Tibial artery (tissue), 4 donors: ENCODE results near the gene RBM14.
A peak's percentile ranks its signal among the peaks of the same experiment; 100 is the strongest.
"Not testable (repeated sequence)": the region's sequence is repeated elsewhere in the genome, so short reads cannot be mapped to it uniquely, and the experiment has no call there.

Source experiments
- DNase-seq, 2 donors: peaks; one replicate each; pipeline ENCODE4 v3.0.0-alpha.2; 2019
- H3K27ac ChIP-seq, 2 donors: fragments of 200-600 bp; sonication (generic) in 1 of 2; 1 replicate in 1 of 2; 2 replicates in 1 of 2; pipeline ENCODE4 v1.5.1; 2018 to 2019; ENCODE audit warnings: mild to moderate bottlenecking in 1 of 2
- H3K27me3 ChIP-seq, 2 donors: fragments of 200-600 bp; sonication (generic) in 1 of 2; one replicate each; pipeline versions ENCODE4 v1.5.1 to v1.6.0; 2016 to 2019
- H3K36me3 ChIP-seq, 3 donors: fragments of 200-600 bp; sonication (generic) in 2 of 3; one replicate each; pipeline ENCODE4 v1.5.1; 2016 to 2019; ENCODE audit warnings: mild to moderate bottlenecking in 2 of 3
- H3K4me1 ChIP-seq, 4 donors: fragments of 200-600 bp; sonication (generic) in 2 of 4; 1 replicate in 3 of 4; 2 replicates in 1 of 4; pipeline ENCODE4 v1.5.1; 2016 to 2019
- H3K4me3 ChIP-seq, 2 donors: fragments of 200-600 bp; sonication (generic) in 1 of 2; 1 replicate in 1 of 2; 2 replicates in 1 of 2; pipeline ENCODE4 v1.5.1; 2018 to 2019; ENCODE audit warnings: mild to moderate bottlenecking in 2 of 2
- H3K9me3 ChIP-seq, 3 donors: fragments of 200-600 bp; sonication (generic) in 1 of 3; one replicate each; pipeline ENCODE4 v1.5.1; 2016 to 2019
- CTCF ChIP-seq, 2 experiments: fragments of 200-600 bp in 1 of 2; fragments of 450-650 bp in 1 of 2; IDR thresholded peaks; one replicate each; pipeline ENCODE4 v1.5.1; 2017 to 2019; ENCODE audit warnings: antibody characterized with exemption in 2 of 2, mild to moderate bottlenecking in 1 of 2, moderate library complexity in 1 of 2
- intact Hi-C: fragments of 100-400 bp; cut with DNase I; formaldehyde crosslinking; loops from one replicate; pipeline ENCODE4 v1.15.0; 2023; ENCODE audit warnings: low total_unique reads

Gene RBM14

DNA sequence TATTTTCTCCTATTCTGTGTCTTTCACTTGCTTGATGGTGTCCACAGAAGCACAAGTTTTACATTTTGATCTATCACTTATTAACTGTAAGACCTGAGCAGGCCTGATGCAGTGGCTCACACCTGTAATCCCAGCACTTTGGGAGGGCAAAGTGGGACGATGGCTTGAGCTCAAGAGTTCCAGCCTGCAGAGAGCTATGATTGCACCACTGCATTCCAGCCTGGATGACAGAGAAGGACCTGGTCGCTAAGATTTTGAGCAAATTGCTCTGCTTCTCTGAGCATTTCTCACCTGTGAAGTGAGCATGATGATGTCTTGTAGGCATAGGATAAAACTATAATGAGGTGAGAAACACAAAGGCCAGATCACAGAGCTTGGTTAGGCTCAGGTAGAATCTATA is 30.3 kb upstream of the RBM14 start:
- H3K9me3 ChIP-seq: no peaks in the 10 kb centered on the region
- intact Hi-C loops: no loop called here
- no peaks in the 10 kb centered on the region for H3K36me3 ChIP-seq
- no peaks in the 10 kb centered on the region for H3K27me3 ChIP-seq
- no peak overlapping the region for H3K4me3 ChIP-seq
- no peak for DNase-seq
- no peak for TF ChIP-seq CTCF (IDR thresholded peaks at IDR 0.05)
- H3K4me1 ChIP-seq: no peaks in the 10 kb centered on the region
- H3K27ac ChIP-seq: no peak overlapping the region

DNA sequence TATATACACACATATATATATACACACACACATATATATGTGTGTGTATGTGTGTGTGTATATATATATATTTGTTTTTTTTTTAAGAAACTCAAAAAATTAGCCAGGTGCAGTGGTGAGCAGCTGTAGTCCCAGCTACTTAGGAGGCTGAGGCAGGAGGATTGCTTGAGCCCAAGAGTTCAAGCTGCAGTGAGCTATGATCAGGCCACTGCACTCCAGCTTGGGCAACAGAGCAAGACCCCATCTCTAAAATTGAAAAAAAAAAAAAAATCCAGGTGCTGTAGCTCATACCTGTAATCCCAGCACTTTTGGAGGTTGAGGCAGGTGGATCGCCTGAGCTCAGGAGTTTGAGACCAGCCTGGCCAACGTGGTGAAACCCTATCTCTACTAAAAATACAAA is 27.1 kb upstream of the RBM14 start:
- intact Hi-C loops, H3K9me3 ChIP-seq, H3K4me3 ChIP-seq, H3K36me3 ChIP-seq, H3K27me3 ChIP-seq, DNase-seq, H3K27ac ChIP-seq: not testable (repeated sequence)
- peaks cover 0 to 20% (median 14%) of the 10 kb centered on the region in 4 donors for H3K4me1 ChIP-seq

- H3K4me1 ChIP-seq: peaks cover 0 to 28% (median 17%) of the 10 kb centered on the region in 4 donors
- DNase-seq: no peak
- no peak overlapping the region for H3K4me3 ChIP-seq
- H3K36me3 ChIP-seq: no peaks in the 10 kb centered on the region
- intact Hi-C loops: no loop called here
- no peaks in the 10 kb centered on the region for H3K9me3 ChIP-seq
- no peak overlapping the region for H3K27ac ChIP-seq
- no peaks in the 10 kb centered on the region for H3K27me3 ChIP-seq
- no peak for TF ChIP-seq CTCF (IDR thresholded peaks at IDR 0.05)
These were observed 26.3 kb upstream of the RBM14 start for GRCh38 chr11:66589996-66590675.

DNA sequence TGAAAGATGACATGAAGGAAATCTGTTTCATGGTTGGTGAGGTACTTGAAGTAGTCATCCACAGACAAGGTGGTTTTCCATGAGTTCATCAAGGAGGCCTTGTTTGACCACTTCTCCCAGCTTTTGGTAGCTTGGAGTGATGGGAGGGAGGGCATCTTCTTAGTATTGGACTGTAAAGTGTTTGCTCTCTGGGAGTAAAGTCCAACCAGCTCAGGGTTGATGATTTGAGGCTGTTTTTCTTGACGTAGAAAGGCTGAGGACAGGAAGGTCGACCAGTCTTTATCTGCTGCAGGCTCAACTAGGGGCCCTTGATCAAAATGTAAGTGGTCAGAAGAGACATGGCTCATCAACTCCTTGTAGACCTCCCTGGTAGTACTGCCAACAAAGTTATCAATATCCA is 25.3 kb upstream of the RBM14 start:
- Histone ChIP-seq H3K4me1 (peaks cover 0 to 33% (median 20%) of the 10 kb centered on the region in 4 donors), H3K4me3 (no peak overlapping the region), H3K36me3 (no peaks in the 10 kb centered on the region), H3K27ac (no peak overlapping the region), H3K9me3 (no peaks in the 10 kb centered on the region), H3K27me3 (no peaks in the 10 kb centered on the region)
- intact Hi-C loops: no loop called here
- no peak for DNase-seq
- no peak for TF ChIP-seq CTCF (IDR thresholded peaks at IDR 0.05)

DNA sequence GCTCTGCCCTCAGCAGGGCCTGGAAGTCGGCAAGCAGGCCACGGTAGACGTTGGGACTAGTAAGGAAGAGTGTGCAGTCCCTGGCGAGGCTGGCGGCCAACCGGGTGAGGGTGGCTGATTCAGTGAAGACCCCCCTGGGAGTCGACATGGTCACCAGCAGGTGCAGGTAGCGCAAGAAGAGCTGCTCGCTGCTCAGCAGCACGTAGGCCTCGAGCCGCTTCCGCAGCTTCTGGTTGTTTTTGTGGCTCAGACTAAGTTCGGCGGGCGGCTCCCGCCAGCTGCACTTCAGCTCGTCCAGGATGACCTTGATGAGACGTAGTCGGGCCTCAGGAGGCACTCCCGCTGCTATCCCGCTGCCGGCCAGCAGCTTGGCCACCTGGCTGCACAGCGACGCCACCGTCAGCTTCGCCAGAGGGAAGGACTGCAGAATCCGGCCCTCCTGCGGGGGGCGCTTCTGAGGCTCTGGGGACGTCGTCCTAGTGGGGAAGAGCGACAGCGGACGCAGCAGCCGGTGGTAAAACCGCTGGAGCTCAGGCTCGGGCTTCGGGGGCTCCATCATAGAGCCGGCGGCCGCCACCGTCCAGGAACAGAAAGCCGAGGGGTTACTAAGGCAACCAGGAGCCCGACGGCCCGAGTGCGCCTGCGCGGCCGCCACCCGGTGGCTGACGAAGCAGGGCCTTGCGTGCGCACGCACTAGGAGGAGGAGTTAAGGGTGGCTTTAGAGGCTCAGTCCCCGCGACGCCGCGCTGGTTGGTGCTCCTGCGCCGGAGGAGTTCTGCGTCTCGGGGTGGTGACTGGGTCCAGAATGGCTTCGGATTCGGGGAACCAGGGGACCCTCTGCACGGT is 23.8 kb upstream of the RBM14 start, which contains the start of the genes CCDC87 and CCS:
Gene CCDC87 (minus strand): TSS at position 607 of the 846 bp plus-strand sequence. CDS start 48 bp downstream, at position 559.
Gene CCS (plus strand): TSS at position 729 of the 846 bp plus-strand sequence. CDS start 77 bp downstream, at position 806.
- peak; percentile 61 to 63 for TF ChIP-seq CTCF (IDR thresholded peaks at IDR 0.05)
- no peaks in the 10 kb centered on the region for H3K9me3 ChIP-seq
- intact Hi-C loops: no loop called here

DNA sequence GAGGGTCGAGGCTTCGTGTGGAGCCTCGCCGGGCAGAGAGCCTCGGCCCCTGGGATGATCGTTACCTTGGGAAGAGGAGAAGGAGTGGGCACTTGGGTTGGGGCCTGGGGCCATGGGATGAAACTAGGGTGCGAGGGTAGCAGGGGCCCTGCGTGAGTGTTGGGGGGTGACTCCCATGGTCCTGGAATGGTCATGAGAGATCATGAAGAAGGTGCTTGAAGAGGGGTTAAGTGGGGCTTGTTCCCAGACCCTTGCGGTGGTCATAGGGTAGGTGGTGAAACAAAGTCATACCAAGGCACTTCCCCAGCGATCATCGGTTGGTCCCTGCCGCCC is 23.2 kb upstream of the RBM14 start:
- Histone ChIP-seq H3K4me1 (peaks cover 0 to 33% (median 20%) of the 10 kb centered on the region in 4 donors), H3K36me3 (peaks cover 0 to 3% (median 0%) of the 10 kb centered on the region in 3 donors), H3K4me3 (peak overlapping the region; percentile 68 to 72), H3K9me3 (no peaks in the 10 kb centered on the region), H3K27ac (peak overlapping the region; percentile 81 to 90), H3K27me3 (no peaks in the 10 kb centered on the region)
- DNase-seq: no peak
- TF ChIP-seq CTCF (IDR thresholded peaks at IDR 0.05): no peak
- intact Hi-C loops: no loop called here

More for the DNA sequence above, 23.8 kb upstream of the RBM14 start, which contains the start of the genes CCDC87 and CCS:
- H3K27ac ChIP-seq: peak within 1 kb of the TSS; percentile 81 to 90
- H3K4me1 ChIP-seq: peaks cover 0 to 33% (median 20%) of the 10 kb centered on the region in 4 donors
- H3K27me3 ChIP-seq: no peaks in the 10 kb centered on the region
- peak within 1 kb of the TSS; percentile 68 to 72 for H3K4me3 ChIP-seq
- H3K36me3 ChIP-seq: peaks cover 0 to 3% (median 0%) of the 10 kb centered on the region in 3 donors
- DNase-seq: peak; percentile 98 to 99
